DND-41 (cell line): ENCODE measurements around the gene BCAS3.

Experiments used
- ATAC-seq: fragments of 200-7000 bp; cut with Tn5 transposase; 3 replicates; pipeline ENCODE4 v1.9.1; 2021; ENCODE audit warnings: low read depth; ENCODE audit not compliant: insufficient read depth
- DNase-seq: peaks from one replicate; pipeline ENCODE4 v3.0.0-alpha.2; 2020
- H2AFZ ChIP-seq: 2 replicates; pipeline ENCODE4 v1.6.0; 2012; ENCODE audit warnings: low read depth, low read length
- H3K27ac ChIP-seq: 2 replicates; pipeline ENCODE4 v1.5.1; 2012; ENCODE audit warnings: low read length, inconsistent platforms
- H3K27me3 ChIP-seq: fragments of 200-600 bp; sonication (generic); 2 replicates; pipeline ENCODE4 v1.6.0; 2012; ENCODE audit warnings: low read length, mild to moderate bottlenecking, inconsistent platforms; ENCODE audit not compliant: insufficient read depth, poor library complexity
- H3K36me3 ChIP-seq: 2 replicates; pipeline ENCODE4 v1.5.1; 2012; ENCODE audit warnings: low read length, inconsistent platforms; ENCODE audit not compliant: insufficient read depth
- H3K4me1 ChIP-seq: 2 replicates; pipeline ENCODE4 v1.5.1; 2012; ENCODE audit warnings: mild to moderate bottlenecking, low read length; ENCODE audit not compliant: insufficient read depth
- H3K4me2 ChIP-seq: 2 replicates; pipeline ENCODE4 v1.6.0; 2012; ENCODE audit warnings: mild to moderate bottlenecking, moderate library complexity, low read length, inconsistent platforms; ENCODE audit not compliant: insufficient read depth
- H3K4me3 ChIP-seq, 2 experiments: fragments of 200-600 bp in 1 of 2; shearing (Covaris generic) in 1 of 2; 2 replicates each; pipeline ENCODE4 v1.5.1; 2012 to 2016; ENCODE audit warnings: inconsistent platforms in 2 of 2, low read length in 2 of 2, mild to moderate bottlenecking in 2 of 2, low read depth in 1 of 2, moderate library complexity in 1 of 2
- H3K79me2 ChIP-seq: 2 replicates; pipeline ENCODE4 v1.6.0; 2012; ENCODE audit warnings: low read length, inconsistent platforms; ENCODE audit not compliant: insufficient read depth
- H3K9ac ChIP-seq: 2 replicates; pipeline ENCODE4 v1.6.0; 2012; ENCODE audit warnings: low read depth, mild to moderate bottlenecking, inconsistent platforms, low read length, moderate library complexity
- H3K9me3 ChIP-seq: 2 replicates; pipeline ENCODE4 v1.5.1; 2012; ENCODE audit warnings: low read length, moderate library complexity, mild to moderate bottlenecking, inconsistent platforms; ENCODE audit not compliant: insufficient read depth, severe bottlenecking
- H4K20me1 ChIP-seq: 2 replicates; pipeline ENCODE4 v1.6.0; 2012; ENCODE audit warnings: low read length; ENCODE audit not compliant: insufficient read depth
- EZH2 ChIP-seq: IDR thresholded peaks from 3 replicates; pipeline ENCODE4 v1.6.1; 2012; ENCODE audit warnings: borderline replicate concordance, low read depth, mild to moderate bottlenecking, moderate library complexity, low read length, inconsistent platforms; ENCODE audit not compliant: severe bottlenecking
- TF ChIP-seq, protein P1 (sequence below): IDR thresholded peaks from 2 replicates; pipeline ENCODE4 v1.5.1; 2012; ENCODE audit warnings: borderline replicate concordance, low read length, moderate library complexity, mild to moderate bottlenecking; ENCODE audit not compliant: poor library complexity, severe bottlenecking; ENCODE audit errors: extremely low read depth

BCAS3 gene

DNA sequence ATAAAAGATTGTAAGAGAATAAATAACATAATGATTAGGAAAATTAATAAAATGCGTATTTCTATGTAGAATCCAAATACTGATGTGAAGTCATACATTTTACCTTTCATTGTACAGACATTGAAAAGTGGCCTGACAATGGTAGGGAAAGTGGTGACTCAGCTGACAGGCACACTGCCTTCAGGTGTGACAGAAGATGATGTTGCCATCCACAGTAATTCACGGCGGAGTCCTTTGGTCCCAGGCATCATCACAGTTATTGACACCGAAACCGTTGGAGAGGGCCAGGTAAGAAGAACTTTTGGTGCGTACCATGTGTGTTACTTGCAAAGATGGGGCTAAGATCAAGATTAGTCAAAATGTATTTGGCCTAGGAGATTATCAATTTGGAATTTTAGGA is 232.8 kb downstream of the BCAS3 start:
- H3K4me3 ChIP-seq: no peak overlapping the region
- no peaks in the 10 kb centered on the region for H3K4me1 ChIP-seq
- H3K27me3 ChIP-seq: no peaks in the 10 kb centered on the region
- no peaks in the 10 kb centered on the region for H3K9me3 ChIP-seq
- H3K9ac ChIP-seq: no peak overlapping the region
- ATAC-seq: no peak
- H3K79me2 ChIP-seq: no peaks in the 10 kb centered on the region
- TF ChIP-seq, protein P1, sequence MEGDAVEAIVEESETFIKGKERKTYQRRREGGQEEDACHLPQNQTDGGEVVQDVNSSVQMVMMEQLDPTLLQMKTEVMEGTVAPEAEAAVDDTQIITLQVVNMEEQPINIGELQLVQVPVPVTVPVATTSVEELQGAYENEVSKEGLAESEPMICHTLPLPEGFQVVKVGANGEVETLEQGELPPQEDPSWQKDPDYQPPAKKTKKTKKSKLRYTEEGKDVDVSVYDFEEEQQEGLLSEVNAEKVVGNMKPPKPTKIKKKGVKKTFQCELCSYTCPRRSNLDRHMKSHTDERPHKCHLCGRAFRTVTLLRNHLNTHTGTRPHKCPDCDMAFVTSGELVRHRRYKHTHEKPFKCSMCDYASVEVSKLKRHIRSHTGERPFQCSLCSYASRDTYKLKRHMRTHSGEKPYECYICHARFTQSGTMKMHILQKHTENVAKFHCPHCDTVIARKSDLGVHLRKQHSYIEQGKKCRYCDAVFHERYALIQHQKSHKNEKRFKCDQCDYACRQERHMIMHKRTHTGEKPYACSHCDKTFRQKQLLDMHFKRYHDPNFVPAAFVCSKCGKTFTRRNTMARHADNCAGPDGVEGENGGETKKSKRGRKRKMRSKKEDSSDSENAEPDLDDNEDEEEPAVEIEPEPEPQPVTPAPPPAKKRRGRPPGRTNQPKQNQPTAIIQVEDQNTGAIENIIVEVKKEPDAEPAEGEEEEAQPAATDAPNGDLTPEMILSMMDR: no peak
- no peak for TF ChIP-seq EZH2
- H3K27ac ChIP-seq: no peak overlapping the region
- no peaks in the 10 kb centered on the region for H3K36me3 ChIP-seq
- H4K20me1 ChIP-seq: no peaks in the 10 kb centered on the region
- H3K4me2 ChIP-seq: no peak overlapping the region
- no peak for DNase-seq
- H2AFZ ChIP-seq: no peak overlapping the region

GRCh38 chr17:60914078-60914477 is 236.4 kb downstream of the BCAS3 start:
- no peaks in the 10 kb centered on the region for H3K36me3 ChIP-seq
- no peak overlapping the region for H3K4me3 ChIP-seq
- H3K9ac ChIP-seq: no peak overlapping the region
- no peaks in the 10 kb centered on the region for H3K27me3 ChIP-seq
- no peaks in the 10 kb centered on the region for H3K4me1 ChIP-seq
- no peak for TF ChIP-seq EZH2
- TF ChIP-seq, protein P1: no peak
- DNase-seq (no peak), ATAC-seq (no peak)
- H4K20me1 ChIP-seq: no peaks in the 10 kb centered on the region
- no peak overlapping the region for H3K27ac ChIP-seq
- no peaks in the 10 kb centered on the region for H3K79me2 ChIP-seq
- H2AFZ ChIP-seq: no peak overlapping the region
- H3K9me3 ChIP-seq: peaks cover 5% of the 10 kb centered on the region
- H3K4me2 ChIP-seq: no peak overlapping the region

GRCh38 chr17:60916043-60916442 is 238.4 kb downstream of the BCAS3 start:
- TF ChIP-seq, protein P1: no peak
- TF ChIP-seq EZH2: no peak
- DNase-seq (no peak), ATAC-seq (no peak)
- Histone ChIP-seq H3K79me2 (no peaks in the 10 kb centered on the region), H4K20me1 (no peaks in the 10 kb centered on the region), H3K4me2 (no peak overlapping the region), H2AFZ (no peak overlapping the region), H3K27ac (no peak overlapping the region), H3K36me3 (no peaks in the 10 kb centered on the region), H3K27me3 (no peaks in the 10 kb centered on the region), H3K4me3 (no peak overlapping the region), H3K4me1 (no peaks in the 10 kb centered on the region), H3K9me3 (peaks cover 5% of the 10 kb centered on the region), H3K9ac (no peak overlapping the region)

GRCh38 chr17:60920107-60920506 is 242.5 kb downstream of the BCAS3 start:
- H3K9me3 ChIP-seq: peaks cover 5% of the 10 kb centered on the region
- no peaks in the 10 kb centered on the region for H4K20me1 ChIP-seq
- H3K79me2 ChIP-seq: no peaks in the 10 kb centered on the region
- DNase-seq (no peak), ATAC-seq (no peak)
- no peak overlapping the region for H3K9ac ChIP-seq
- H3K36me3 ChIP-seq: no peaks in the 10 kb centered on the region
- H3K4me2 ChIP-seq: no peak overlapping the region
- H3K27me3 ChIP-seq: no peaks in the 10 kb centered on the region
- H3K4me1 ChIP-seq: no peaks in the 10 kb centered on the region
- no peak overlapping the region for H3K27ac ChIP-seq
- no peak overlapping the region for H3K4me3 ChIP-seq
- H2AFZ ChIP-seq: no peak overlapping the region
- TF ChIP-seq, protein P1: no peak
- TF ChIP-seq EZH2: no peak
